ENCODE measurements around the gene BMP5. TPM values are rescaled to one million over a fixed set of nuclear protein-coding genes. Genes with fewer than 3 reads are reported as not detected.

The BMP5 gene
- total and polyA plus RNA-seq, 3 experiments from 2014 or later = not detected

GRCh38 chr6:55833284-55833683, 42.1 kb downstream of the BMP5 start:
- POLR2A ChIA-PET = no interaction called here
- H3K4me1 Mint-ChIP-seq = no peaks in the 10 kb centered on the region

GRCh38 chr6:55827818-55828522, 47.4 kb downstream of the BMP5 start:
- Mint-ChIP-seq H3K4me1 (no peaks in the 10 kb centered on the region), H3K36me3 (no peaks in the 10 kb centered on the region), H3K27ac (no peak overlapping the region), H3K27me3 (peaks cover 0 to 2% of the 10 kb centered on the region in 2 donors), H3K9me3 (peaks cover 0 to 26% (median 6%) of the 10 kb centered on the region in 5 donors), H3K4me3 (no peak overlapping the region)
- Histone ChIP-seq H3K4me3 (ENCODE audit: low read length) (no peak overlapping the region), H3K27ac (ENCODE audit: low read depth, low read length) (no peak overlapping the region), H3K9me3 (ENCODE audit: low read length) (no peaks in the 10 kb centered on the region), H3K27me3 (ENCODE audit: insufficient read depth, low read length, poor library complexity, severe bottlenecking) (no peaks in the 10 kb centered on the region), H3K36me3 (ENCODE audit: insufficient read depth, low read length) (no peaks in the 10 kb centered on the region), H3K4me1 (ENCODE audit: insufficient read depth, low read length) (no peaks in the 10 kb centered on the region)
- no peak for DNase-seq
- CTCF ChIA-PET = no interaction called here
- POLR2A ChIA-PET = no interaction called here

More at GRCh38 chr6:55833284-55833683, 42.1 kb downstream of the BMP5 start:
- H3K27ac ChIP-seq (ENCODE audit: low read depth, low read length) = no peak overlapping the region
- Mint-ChIP-seq H3K27me3 (peaks cover 0 to 2% of the 10 kb centered on the region in 2 donors), H3K9me3 (peaks cover 0 to 15% (median 6%) of the 10 kb centered on the region in 5 donors), H3K4me3 (no peak overlapping the region), H3K36me3 (no peaks in the 10 kb centered on the region), H3K27ac (no peak overlapping the region)
- no peak overlapping the region for H3K4me3 ChIP-seq (ENCODE audit: low read length)
- CTCF ChIA-PET = no interaction called here
- no peaks in the 10 kb centered on the region for H3K4me1 ChIP-seq (ENCODE audit: insufficient read depth, low read length)
- no peaks in the 10 kb centered on the region for H3K36me3 ChIP-seq (ENCODE audit: insufficient read depth, low read length)
- no peaks in the 10 kb centered on the region for H3K27me3 ChIP-seq (ENCODE audit: insufficient read depth, low read length, poor library complexity, severe bottlenecking)
- DNase-seq = no peak
- H3K9me3 ChIP-seq (ENCODE audit: low read length) = no peaks in the 10 kb centered on the region

- H3K27me3 ChIP-seq (ENCODE audit: insufficient read depth, low read length, poor library complexity, severe bottlenecking) = no peaks in the 10 kb centered on the region
- H3K36me3 ChIP-seq (ENCODE audit: insufficient read depth, low read length) = no peaks in the 10 kb centered on the region
- H3K4me3 ChIP-seq (ENCODE audit: low read length) = no peak overlapping the region
- H3K27ac ChIP-seq (ENCODE audit: low read depth, low read length) = no peak overlapping the region
- Mint-ChIP-seq H3K9me3 (peaks cover 0 to 26% (median 6%) of the 10 kb centered on the region in 5 donors), H3K4me3 (no peak overlapping the region), H3K27me3 (no peaks in the 10 kb centered on the region), H3K36me3 (no peaks in the 10 kb centered on the region), H3K4me1 (no peaks in the 10 kb centered on the region), H3K27ac (no peak overlapping the region)
- H3K9me3 ChIP-seq (ENCODE audit: low read length) = no peaks in the 10 kb centered on the region
- POLR2A ChIA-PET = no interaction called here
- DNase-seq = no peak
- CTCF ChIA-PET = no interaction called here
- H3K4me1 ChIP-seq (ENCODE audit: insufficient read depth, low read length) = no peaks in the 10 kb centered on the region
Measured at GRCh38 chr6:55826941-55827340, 48.4 kb downstream of the BMP5 start.

GRCh38 chr6:55825402-55826051, 49.9 kb downstream of the BMP5 start:
- H3K27me3 Mint-ChIP-seq = no peaks in the 10 kb centered on the region
- no peak for DNase-seq
- H3K4me3 Mint-ChIP-seq = no peak overlapping the region
- peaks cover 0 to 17% (median 6%) of the 10 kb centered on the region in 5 donors for H3K9me3 Mint-ChIP-seq
- POLR2A ChIA-PET = no interaction called here
- no peak overlapping the region for H3K27ac ChIP-seq (ENCODE audit: low read depth, low read length)
- H3K4me1 ChIP-seq (ENCODE audit: insufficient read depth, low read length) = no peaks in the 10 kb centered on the region
- H3K4me1 Mint-ChIP-seq = no peaks in the 10 kb centered on the region
- H3K4me3 ChIP-seq (ENCODE audit: low read length) = no peak overlapping the region
- no peaks in the 10 kb centered on the region for H3K9me3 ChIP-seq (ENCODE audit: low read length)
- CTCF ChIA-PET = no interaction called here
- no peaks in the 10 kb centered on the region for H3K36me3 Mint-ChIP-seq
- no peaks in the 10 kb centered on the region for H3K27me3 ChIP-seq (ENCODE audit: insufficient read depth, low read length, poor library complexity, severe bottlenecking)
- no peaks in the 10 kb centered on the region for H3K36me3 ChIP-seq (ENCODE audit: insufficient read depth, low read length)
- no peak overlapping the region for H3K27ac Mint-ChIP-seq

- Histone ChIP-seq H3K36me3 (ENCODE audit: insufficient read depth, low read length) (no peaks in the 10 kb centered on the region), H3K27me3 (ENCODE audit: insufficient read depth, low read length, poor library complexity, severe bottlenecking) (no peaks in the 10 kb centered on the region), H3K4me3 (ENCODE audit: low read length) (no peak overlapping the region), H3K27ac (ENCODE audit: low read depth, low read length) (no peak overlapping the region), H3K4me1 (ENCODE audit: insufficient read depth, low read length) (no peaks in the 10 kb centered on the region), H3K9me3 (ENCODE audit: low read length) (no peaks in the 10 kb centered on the region)
- Mint-ChIP-seq H3K27me3 (no peaks in the 10 kb centered on the region), H3K4me3 (no peak overlapping the region), H3K36me3 (no peaks in the 10 kb centered on the region), H3K27ac (no peak overlapping the region), H3K4me1 (no peaks in the 10 kb centered on the region), H3K9me3 (peaks cover 3 to 23% (median 9%) of the 10 kb centered on the region in 5 donors)
- POLR2A ChIA-PET = no interaction called here
- DNase-seq = no peak
- CTCF ChIA-PET = no interaction called here
Measured at GRCh38 chr6:55822815-55823214, 52.6 kb downstream of the BMP5 start.

GRCh38 chr6:55822005-55822404, 53.4 kb downstream of the BMP5 start:
- H3K27ac ChIP-seq (ENCODE audit: low read depth, low read length) = no peak overlapping the region
- DNase-seq = no peak
- Mint-ChIP-seq H3K4me1 (no peaks in the 10 kb centered on the region), H3K36me3 (no peaks in the 10 kb centered on the region), H3K9me3 (peaks cover 3 to 25% (median 9%) of the 10 kb centered on the region in 5 donors), H3K27me3 (peaks cover 0 to 2% of the 10 kb centered on the region in 2 donors), H3K4me3 (no peak overlapping the region), H3K27ac (no peak overlapping the region)
- no peaks in the 10 kb centered on the region for H3K9me3 ChIP-seq (ENCODE audit: low read length)
- H3K36me3 ChIP-seq (ENCODE audit: insufficient read depth, low read length) = no peaks in the 10 kb centered on the region
- POLR2A ChIA-PET = no interaction called here
- H3K27me3 ChIP-seq (ENCODE audit: insufficient read depth, low read length, poor library complexity, severe bottlenecking) = no peaks in the 10 kb centered on the region
- H3K4me3 ChIP-seq (ENCODE audit: low read length) = no peak overlapping the region
- CTCF ChIA-PET = no interaction called here
- no peaks in the 10 kb centered on the region for H3K4me1 ChIP-seq (ENCODE audit: insufficient read depth, low read length)

GRCh38 chr6:55820696-55821095, 54.7 kb downstream of the BMP5 start:
- no peaks in the 10 kb centered on the region for H3K9me3 ChIP-seq (ENCODE audit: low read length)
- no peak overlapping the region for H3K27ac ChIP-seq (ENCODE audit: low read depth, low read length)
- ChIA-PET CTCF (no interaction called here), POLR2A (no interaction called here)
- H3K36me3 Mint-ChIP-seq = no peaks in the 10 kb centered on the region
- no peaks in the 10 kb centered on the region for H3K27me3 ChIP-seq (ENCODE audit: insufficient read depth, low read length, poor library complexity, severe bottlenecking)
- no peak overlapping the region for H3K27ac Mint-ChIP-seq
- peaks cover 0 to 2% of the 10 kb centered on the region in 2 donors for H3K27me3 Mint-ChIP-seq
- no peaks in the 10 kb centered on the region for H3K4me1 ChIP-seq (ENCODE audit: insufficient read depth, low read length)
- H3K4me3 ChIP-seq (ENCODE audit: low read length) = no peak overlapping the region
- H3K9me3 Mint-ChIP-seq = peaks cover 3 to 29% (median 8%) of the 10 kb centered on the region in 5 donors
- H3K36me3 ChIP-seq (ENCODE audit: insufficient read depth, low read length) = no peaks in the 10 kb centered on the region
- no peak overlapping the region for H3K4me3 Mint-ChIP-seq
- no peak for DNase-seq
- H3K4me1 Mint-ChIP-seq = no peaks in the 10 kb centered on the region

- H3K36me3 Mint-ChIP-seq = no peaks in the 10 kb centered on the region
- H3K9me3 Mint-ChIP-seq = peaks cover 3 to 34% (median 8%) of the 10 kb centered on the region in 5 donors
- Histone ChIP-seq H3K27me3 (ENCODE audit: insufficient read depth, low read length, poor library complexity, severe bottlenecking) (no peaks in the 10 kb centered on the region), H3K27ac (ENCODE audit: low read depth, low read length) (no peak overlapping the region), H3K9me3 (ENCODE audit: low read length) (no peaks in the 10 kb centered on the region), H3K4me1 (ENCODE audit: insufficient read depth, low read length) (no peaks in the 10 kb centered on the region), H3K4me3 (ENCODE audit: low read length) (no peak overlapping the region), H3K36me3 (ENCODE audit: insufficient read depth, low read length) (no peaks in the 10 kb centered on the region)
- peaks cover 0 to 2% of the 10 kb centered on the region in 2 donors for H3K27me3 Mint-ChIP-seq
- H3K4me3 Mint-ChIP-seq = no peak overlapping the region
- CTCF ChIA-PET = no interaction called here
- DNase-seq = no peak
- no peak overlapping the region for H3K27ac Mint-ChIP-seq
- POLR2A ChIA-PET = no interaction called here
- H3K4me1 Mint-ChIP-seq = no peaks in the 10 kb centered on the region
Measured at GRCh38 chr6:55819811-55820210, 55.6 kb downstream of the BMP5 start.
